SK-N-SH (cell line): ENCODE data around the gene DGKD. TPM values are rescaled to one million over a fixed set of nuclear protein-coding genes. Genes with fewer than 3 reads are reported as not detected.

ENCODE experiments used
- CTCF ChIA-PET: fragments of 300-600, 350-600 bp; formaldehyde crosslinking; extraction: SDS; loops from one replicate; lab custom pipeline; 2021; lab: Yijun Ruan, JAX
- POLR2A ChIA-PET: fragments of 350-600 bp; sonication (Branson Sonifier 250); formaldehyde crosslinking; extraction: SDS; loops from one replicate; lab custom pipeline; 2020; ENCODE audit warnings: antibody characterized with exemption, inconsistent platforms; lab: Yijun Ruan, JAX
- DNase-seq: peaks from one replicate; pipeline ENCODE4 v3.0.0; 2012
- H2AFZ ChIP-seq: fragments of 200-600 bp; sonication (generic); 2 replicates; pipeline ENCODE4 v1.8.1; 2016; ENCODE audit warnings: antibody characterized with exemption, mild to moderate bottlenecking, low read depth
- H3F3A ChIP-seq: fragments of 200-600 bp; sonication (generic); replicated peaks from 2 replicates; pipeline ENCODE3; 2016; ENCODE audit warnings: antibody characterized with exemption, mild to moderate bottlenecking; ENCODE audit not compliant: insufficient read depth
- H3K27ac ChIP-seq, 2 experiments: fragments of 200-500 bp in 1 of 2; fragments of 200-600 bp in 1 of 2; sonication (Bioruptor generic) in 1 of 2; sonication (generic), shearing (Covaris generic) in 1 of 2; 2 replicates each; pipeline versions ENCODE4 v1.5.1 to v1.6.1; 2014 to 2016; ENCODE audit warnings: low read depth in 2 of 2, inconsistent platforms in 1 of 2, low read length in 1 of 2, mild to moderate bottlenecking in 1 of 2, mixed read lengths in 1 of 2
- H3K27me3 ChIP-seq: fragments of 200-600 bp; sonication (generic), shearing (Covaris generic); 2 replicates; pipeline ENCODE4 v1.6.1; 2016; ENCODE audit warnings: mixed run types; ENCODE audit not compliant: insufficient read depth
- H3K36me3 ChIP-seq, 2 experiments: fragments of 200-500 bp in 1 of 2; fragments of 200-600 bp in 1 of 2; sonication (Bioruptor generic) in 1 of 2; sonication (generic) in 1 of 2; replicated peaks in 1 of 2; 2 replicates each; pipeline versions ENCODE3 to v1.5.1; 2014 to 2016; ENCODE audit warnings: low read length in 1 of 2, mild to moderate bottlenecking in 1 of 2; ENCODE audit not compliant: insufficient read depth in 2 of 2, control insufficient read depth in 1 of 2
- H3K4me1 ChIP-seq, 2 experiments: fragments of 200-500 bp in 1 of 2; fragments of 200-600 bp in 1 of 2; sonication (Bioruptor generic) in 1 of 2; sonication (generic), shearing (Covaris generic) in 1 of 2; 2 replicates each; pipeline versions ENCODE4 v1.5.1 to v1.6.1; 2014 to 2016; ENCODE audit warnings: low read depth in 1 of 2, low read length in 1 of 2, mixed run types in 1 of 2; ENCODE audit not compliant: insufficient read depth in 2 of 2, control insufficient read depth in 1 of 2
- H3K4me2 ChIP-seq: fragments of 200-600 bp; sonication (generic), shearing (Covaris generic); 2 replicates; pipeline ENCODE4 v1.6.1; 2017; ENCODE audit warnings: mixed run types
- H3K4me3 ChIP-seq, 2 experiments: fragments of 200-500 bp in 1 of 2; fragments of 200-600 bp in 1 of 2; sonication (Bioruptor generic) in 1 of 2; sonication (generic), shearing (Covaris generic) in 1 of 2; 2 replicates each; pipeline versions ENCODE4 v1.5.1 to v1.8.1; 2014 to 2016; ENCODE audit warnings: low read depth in 2 of 2, inconsistent platforms in 1 of 2, low read length in 1 of 2, mild to moderate bottlenecking in 1 of 2, mixed read lengths in 1 of 2, moderate library complexity in 1 of 2
- H3K79me2 ChIP-seq: fragments of 200-600 bp; sonication (generic); 2 replicates; pipeline ENCODE4 v1.8.1; 2017; ENCODE audit warnings: mild to moderate bottlenecking; ENCODE audit not compliant: insufficient read depth
- H3K9ac ChIP-seq: fragments of 200-600 bp; sonication (generic); 2 replicates; pipeline ENCODE4 v1.6.1; 2017; ENCODE audit warnings: mixed run types
- H3K9me2 ChIP-seq: fragments of 200-600 bp; sonication (generic); 2 replicates; pipeline ENCODE4 v1.6.1; 2017; ENCODE audit warnings: mixed run types
- H3K9me3 ChIP-seq: fragments of 200-600 bp; sonication (generic); 2 replicates; pipeline ENCODE4 v1.6.1; 2017; ENCODE audit warnings: mixed run types, mild to moderate bottlenecking, moderate library complexity
- H4K20me1 ChIP-seq: fragments of 200-600 bp; sonication (generic); 2 replicates; pipeline ENCODE4 v1.6.1; 2017; ENCODE audit warnings: mild to moderate bottlenecking, mixed run types; ENCODE audit not compliant: insufficient read depth
- ELF1 ChIP-seq: IDR thresholded peaks from 2 replicates; pipeline ENCODE4 v1.4.0; 2012
- EZH2phosphoT487 ChIP-seq: fragments of 200-600 bp; sonication (generic); IDR thresholded peaks from 2 replicates; pipeline ENCODE4 v1.6.1; 2017; ENCODE audit warnings: low read depth, mixed run types, mild to moderate bottlenecking, antibody characterized with exemption, moderate library complexity, borderline replicate concordance
- GATA2 ChIP-seq: sonication (generic); formaldehyde crosslinking; IDR thresholded peaks from 2 replicates; pipeline ENCODE4 v1.5.0; 2020; ENCODE audit warnings: mild to moderate bottlenecking, missing genetic modification reagents
- JUND ChIP-seq: IDR thresholded peaks from 2 replicates; pipeline ENCODE4 v1.4.0; 2012
- NRF1 ChIP-seq: IDR thresholded peaks from 2 replicates; pipeline ENCODE4 v1.6.1; 2012; ENCODE audit warnings: low read depth, mild to moderate bottlenecking, low read length
- SMC3 ChIP-seq: IDR thresholded peaks from 2 replicates; pipeline ENCODE4 v1.6.1; 2012; ENCODE audit warnings: low read depth, low read length, improper control_type of control experiment
- TAF1 ChIP-seq: IDR thresholded peaks from 2 replicates; pipeline ENCODE4 v1.6.1; 2012; ENCODE audit warnings: low read depth, mild to moderate bottlenecking, low read length, moderate library complexity, borderline replicate concordance
- TEAD4 ChIP-seq: IDR thresholded peaks from 2 replicates; pipeline ENCODE4 v1.4.0; 2012; ENCODE audit warnings: mild to moderate bottlenecking, borderline replicate concordance; ENCODE audit not compliant: insufficient read depth
- WGBS: methylation state at CpG from one replicate; pipeline ENCODE4 v1.1.6; 2017; ENCODE audit warnings: low lambda C conversion rate; 5-methylcytosine and 5-hydroxymethylcytosine counted together
- polyA plus RNA-seq, 3 experiments: library from polyadenylated mRNA; depleted of rRNA; stranded (reverse); fragments of >200 nt; gene quantifications; 2 replicates each; pipeline ENCODE4 v1.2.3, GENCODE V29; 2012
- TF ChIP-seq, protein P1 (sequence below): IDR thresholded peaks from 2 replicates; pipeline ENCODE4 v1.4.0; 2012; ENCODE audit warnings: low read depth
- TF ChIP-seq, protein P2 (sequence below): fragments of 150-350 bp; IDR thresholded peaks from 2 replicates; pipeline ENCODE4 v1.6.1; 2017; ENCODE audit warnings: antibody characterized with exemption, low read length, low read depth, borderline replicate concordance
- TF ChIP-seq, protein P3 (sequence below): fragments of 200-600 bp; sonication (generic); IDR thresholded peaks from 2 replicates; pipeline ENCODE4 v1.6.1; 2017; ENCODE audit warnings: antibody characterized with exemption, mild to moderate bottlenecking, moderate library complexity

DGKD gene
- polyA plus RNA-seq, 1 of the 3 experiments (the other 2 are of a cell fraction), result 21.7 TPM

DNA sequence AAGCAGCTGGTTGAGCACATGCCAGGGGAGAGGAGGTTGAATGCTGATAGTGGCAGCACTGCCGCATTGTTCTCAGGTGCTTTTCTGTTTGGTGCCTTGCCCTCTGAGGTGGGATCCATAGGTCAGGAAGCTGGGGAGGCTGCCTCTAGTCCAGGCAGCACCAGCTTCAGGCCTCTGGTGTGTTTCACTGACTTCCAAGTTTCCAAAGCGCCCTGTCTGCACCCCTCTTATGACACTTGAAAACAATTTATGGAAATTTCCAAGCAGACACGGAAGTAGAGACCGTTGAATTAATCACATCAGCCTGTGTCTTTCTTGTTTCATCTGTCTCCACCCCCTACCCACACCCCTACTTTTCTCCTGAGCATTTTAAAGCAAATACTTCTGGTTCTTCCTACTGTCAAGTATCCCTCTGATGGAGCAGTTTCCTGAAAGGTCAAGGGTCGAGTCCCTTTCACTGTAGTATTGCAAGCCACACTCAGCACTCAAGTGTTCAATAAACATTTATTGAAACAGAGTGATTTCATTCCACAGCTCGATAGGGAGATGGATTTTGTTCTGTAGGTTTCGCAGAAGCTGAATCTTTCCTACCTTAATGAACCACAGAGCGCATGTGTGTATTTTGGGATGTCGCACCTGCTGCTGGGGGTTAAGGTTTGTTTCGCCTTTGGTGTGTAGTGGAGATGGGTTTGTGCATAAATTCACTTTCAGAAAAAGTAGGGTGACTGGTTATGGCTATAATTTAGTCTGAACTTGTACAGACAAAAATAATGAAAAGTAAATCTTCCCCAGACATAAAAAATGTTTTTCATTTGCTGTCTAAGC is 21.4 kb downstream of the DGKD start (continued):
- TF ChIP-seq, protein P1, sequence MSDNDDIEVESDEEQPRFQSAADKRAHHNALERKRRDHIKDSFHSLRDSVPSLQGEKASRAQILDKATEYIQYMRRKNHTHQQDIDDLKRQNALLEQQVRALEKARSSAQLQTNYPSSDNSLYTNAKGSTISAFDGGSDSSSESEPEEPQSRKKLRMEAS, result no peak
- TF ChIP-seq EZH2phosphoT487 (no peak), TAF1 (no peak), GATA2 (CRISPR knock-in tag) (no peak), TEAD4 (no peak), ELF1 (no peak), SMC3 (no peak)
- TF ChIP-seq, protein P2, sequence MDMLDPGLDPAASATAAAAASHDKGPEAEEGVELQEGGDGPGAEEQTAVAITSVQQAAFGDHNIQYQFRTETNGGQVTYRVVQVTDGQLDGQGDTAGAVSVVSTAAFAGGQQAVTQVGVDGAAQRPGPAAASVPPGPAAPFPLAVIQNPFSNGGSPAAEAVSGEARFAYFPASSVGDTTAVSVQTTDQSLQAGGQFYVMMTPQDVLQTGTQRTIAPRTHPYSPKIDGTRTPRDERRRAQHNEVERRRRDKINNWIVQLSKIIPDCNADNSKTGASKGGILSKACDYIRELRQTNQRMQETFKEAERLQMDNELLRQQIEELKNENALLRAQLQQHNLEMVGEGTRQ, result no peak

DNA sequence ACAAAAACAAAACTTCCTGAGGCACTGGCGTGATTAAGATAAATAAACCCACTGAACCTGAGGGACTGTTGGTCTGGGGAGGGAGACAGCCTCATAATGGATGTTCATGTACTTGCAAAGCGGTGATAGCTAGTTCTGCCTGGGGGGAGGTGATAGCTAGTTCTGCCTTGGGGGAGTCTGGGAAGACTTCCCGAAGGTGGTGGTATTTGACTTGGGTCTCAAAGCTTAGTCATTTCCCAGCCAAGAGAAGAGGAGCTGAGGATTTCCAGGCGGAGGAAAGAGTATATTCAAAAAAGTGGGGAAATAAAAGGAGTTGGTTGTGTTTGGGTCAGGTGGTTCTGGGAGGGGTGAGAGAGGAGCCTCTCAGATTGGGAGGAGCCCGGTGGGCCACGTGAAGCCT is 24.7 kb downstream of the DGKD start:
- Histone ChIP-seq H3K27me3 (no peaks in the 10 kb centered on the region), H3K4me1 (peaks cover 0 to 7% of the 10 kb centered on the region in 2 experiments; a peak in 1 of 4 replicates), H3K79me2 (peaks cover 30% of the 10 kb centered on the region), H2AFZ (no peak overlapping the region), H3K4me2 (no peak overlapping the region), H3K9me2 (no peaks in the 10 kb centered on the region), H3K36me3 (peaks cover 0 to 6% of the 10 kb centered on the region in 2 experiments), H3K4me3 (no peak overlapping the region), H4K20me1 (0 out of 2 replicates have a peak, but pooled peaks cover 10% of the 10 kb centered on the region), H3F3A (no peaks in the 10 kb centered on the region), H3K9me3 (no peaks in the 10 kb centered on the region), H3K9ac (no peak overlapping the region), H3K27ac (no peak overlapping the region)
- POLR2A ChIA-PET, result no interaction called here
- 90% methylated on average over 6 of the region's 6 CpGs for WGBS
- no peak for TF ChIP-seq NRF1
- TF ChIP-seq JUND, result no peak
- TF ChIP-seq, protein P2, result no peak
- TF ChIP-seq, protein P3, sequence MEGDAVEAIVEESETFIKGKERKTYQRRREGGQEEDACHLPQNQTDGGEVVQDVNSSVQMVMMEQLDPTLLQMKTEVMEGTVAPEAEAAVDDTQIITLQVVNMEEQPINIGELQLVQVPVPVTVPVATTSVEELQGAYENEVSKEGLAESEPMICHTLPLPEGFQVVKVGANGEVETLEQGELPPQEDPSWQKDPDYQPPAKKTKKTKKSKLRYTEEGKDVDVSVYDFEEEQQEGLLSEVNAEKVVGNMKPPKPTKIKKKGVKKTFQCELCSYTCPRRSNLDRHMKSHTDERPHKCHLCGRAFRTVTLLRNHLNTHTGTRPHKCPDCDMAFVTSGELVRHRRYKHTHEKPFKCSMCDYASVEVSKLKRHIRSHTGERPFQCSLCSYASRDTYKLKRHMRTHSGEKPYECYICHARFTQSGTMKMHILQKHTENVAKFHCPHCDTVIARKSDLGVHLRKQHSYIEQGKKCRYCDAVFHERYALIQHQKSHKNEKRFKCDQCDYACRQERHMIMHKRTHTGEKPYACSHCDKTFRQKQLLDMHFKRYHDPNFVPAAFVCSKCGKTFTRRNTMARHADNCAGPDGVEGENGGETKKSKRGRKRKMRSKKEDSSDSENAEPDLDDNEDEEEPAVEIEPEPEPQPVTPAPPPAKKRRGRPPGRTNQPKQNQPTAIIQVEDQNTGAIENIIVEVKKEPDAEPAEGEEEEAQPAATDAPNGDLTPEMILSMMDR, result no peak
- TF ChIP-seq EZH2phosphoT487, result no peak
- TF ChIP-seq TEAD4, result no peak
- no peak for DNase-seq
- CTCF ChIA-PET, result interaction anchor here (0.9 kb wide), 1 partner anchor 13 kb away, joined by 3 read pairs; no protein-coding TSS in a partner anchor
